H9 (cell line): ENCODE data around the gene PLSCR2. TPM values are rescaled to one million over a fixed set of nuclear protein-coding genes. Genes with fewer than 3 reads are reported as not detected.

Experiments
- DNase-seq: peaks from one replicate; pipeline ENCODE4 v3.0.0-alpha.2; 2017
- H2AFZ ChIP-seq: one replicate; pipeline ENCODE4 v1.6.1; 2013; ENCODE audit warnings: mild to moderate bottlenecking, low read length, control low read depth, moderate library complexity
- H2AK5ac ChIP-seq: 2 replicates; pipeline ENCODE4 v1.6.1; 2013; ENCODE audit warnings: low read length, control low read depth, mixed read lengths; ENCODE audit not compliant: insufficient read length
- H2BK120ac ChIP-seq: one replicate; pipeline ENCODE4 v1.6.1; 2013; ENCODE audit warnings: low read depth, mild to moderate bottlenecking, low read length, control low read depth, inconsistent platforms; ENCODE audit not compliant: poor library complexity, severe bottlenecking
- H2BK12ac ChIP-seq: 2 replicates; pipeline ENCODE4 v1.6.1; 2013; ENCODE audit warnings: low read length, control low read depth, mixed read lengths, low read depth; ENCODE audit not compliant: insufficient read length
- H2BK15ac ChIP-seq: 2 replicates; pipeline ENCODE4 v1.6.1; 2013; ENCODE audit warnings: low read depth, low read length, control low read depth
- H2BK20ac ChIP-seq: one replicate; pipeline ENCODE4 v1.6.1; 2013; ENCODE audit warnings: low read depth, mild to moderate bottlenecking, low read length, control low read depth, inconsistent platforms; ENCODE audit not compliant: poor library complexity, severe bottlenecking
- H2BK5ac ChIP-seq: 2 replicates; pipeline ENCODE4 v1.6.1; 2013; ENCODE audit warnings: low read length, control low read depth, mixed read lengths; ENCODE audit not compliant: insufficient read length
- H3K14ac ChIP-seq: 2 replicates; pipeline ENCODE4 v1.6.1; 2013; ENCODE audit warnings: low read length, control low read depth; ENCODE audit not compliant: insufficient read depth
- H3K18ac ChIP-seq: 2 replicates; pipeline ENCODE4 v1.6.1; 2013; ENCODE audit warnings: low read depth, mild to moderate bottlenecking, mixed read lengths, low read length, control low read depth; ENCODE audit not compliant: insufficient read length
- H3K23ac ChIP-seq: 2 replicates; pipeline ENCODE4 v1.6.1; 2013; ENCODE audit warnings: low read length, control low read depth, mixed read lengths, low read depth; ENCODE audit not compliant: insufficient read length
- H3K23me2 ChIP-seq: 2 replicates; pipeline ENCODE4 v1.6.1; 2013; ENCODE audit warnings: low read depth, mild to moderate bottlenecking, mixed read lengths, low read length, control low read depth; ENCODE audit not compliant: insufficient read length, poor library complexity, severe bottlenecking
- H3K27ac ChIP-seq: 2 replicates; pipeline ENCODE4 v1.5.1; 2013; ENCODE audit warnings: low read length, control low read depth, mixed read lengths, low read depth; ENCODE audit not compliant: insufficient read length
- H3K27me3 ChIP-seq: 2 replicates; pipeline ENCODE4 v1.6.1; 2013; ENCODE audit warnings: low read length, control low read depth, inconsistent platforms; ENCODE audit not compliant: insufficient read depth
- H3K4ac ChIP-seq: 2 replicates; pipeline ENCODE4 v1.6.1; 2013; ENCODE audit warnings: low read depth, mild to moderate bottlenecking, control low read depth, inconsistent platforms, low read length, moderate library complexity
- H3K4me1 ChIP-seq: 2 replicates; pipeline ENCODE4 v1.6.1; 2013; ENCODE audit warnings: low read length, control low read depth, inconsistent platforms; ENCODE audit not compliant: insufficient read depth
- H3K4me2 ChIP-seq: 2 replicates; pipeline ENCODE4 v1.6.1; 2013; ENCODE audit warnings: low read length, control low read depth, mixed read lengths; ENCODE audit not compliant: insufficient read length, insufficient read depth
- H3K56ac ChIP-seq: 2 replicates; pipeline ENCODE4 v1.6.1; 2013; ENCODE audit warnings: low read depth, mild to moderate bottlenecking, mixed read lengths, low read length, control low read depth; ENCODE audit not compliant: insufficient read length
- H3K79me1 ChIP-seq: 2 replicates; pipeline ENCODE4 v1.6.1; 2013; ENCODE audit warnings: low read depth, mild to moderate bottlenecking, moderate library complexity, low read length, control low read depth, inconsistent platforms; ENCODE audit not compliant: insufficient read depth, poor library complexity, severe bottlenecking
- H3K79me2 ChIP-seq: 2 replicates; pipeline ENCODE4 v1.6.1; 2013; ENCODE audit warnings: low read length, control low read depth, inconsistent platforms; ENCODE audit not compliant: insufficient read depth
- H3K9ac ChIP-seq: 2 replicates; pipeline ENCODE4 v1.6.1; 2013; ENCODE audit warnings: low read length, control low read depth, mixed read lengths; ENCODE audit not compliant: insufficient read length; ENCODE audit errors: extremely low read depth
- H3K9me3 ChIP-seq: one replicate; pipeline ENCODE4 v1.6.1; 2013; ENCODE audit warnings: low read depth, low read length, inconsistent platforms; ENCODE audit not compliant: control insufficient read depth
- H3T11ph ChIP-seq: one replicate; pipeline ENCODE4 v1.6.1; 2013; ENCODE audit warnings: mild to moderate bottlenecking, low read length, control low read depth, inconsistent platforms
- H4K20me1 ChIP-seq: one replicate; pipeline ENCODE4 v1.6.1; 2013; ENCODE audit not compliant: control insufficient read depth, insufficient read length, insufficient read depth
- H4K5ac ChIP-seq: 2 replicates; pipeline ENCODE4 v1.6.1; 2013; ENCODE audit warnings: low read depth, mild to moderate bottlenecking, mixed read lengths, low read length, control low read depth; ENCODE audit not compliant: insufficient read length
- H4K8ac ChIP-seq: replicated peaks from 2 replicates; pipeline ENCODE4 v1.6.1; 2013; ENCODE audit warnings: low read length, control low read depth, mixed read lengths, low read depth; ENCODE audit not compliant: insufficient read length
- H4K91ac ChIP-seq: 2 replicates; pipeline ENCODE4 v1.6.1; 2013; ENCODE audit warnings: low read depth, mild to moderate bottlenecking, moderate library complexity, mixed read lengths, low read length, control low read depth; ENCODE audit not compliant: insufficient read length
- H3K27ac Mint-ChIP-seq, 3 experiments: 2 replicates in 2 of 3; 3 replicates in 1 of 3; pipeline ENCODE4 v1.8.0; 2020 to 2021; ENCODE audit warnings: mixed read lengths in 3 of 3, mild to moderate bottlenecking in 1 of 3, moderate library complexity in 1 of 3
- H3K27me3 Mint-ChIP-seq: 2 replicates; pipeline ENCODE4 v1.8.0; 2021; ENCODE audit warnings: low read depth, mild to moderate bottlenecking, moderate library complexity, mixed read lengths
- H3K36me3 Mint-ChIP-seq, 3 experiments: 2 replicates in 2 of 3; 3 replicates in 1 of 3; pipeline ENCODE4 v1.8.0; 2020 to 2021; ENCODE audit warnings: low read depth in 3 of 3, mixed read lengths in 3 of 3; ENCODE audit not compliant: insufficient read depth in 1 of 3
- H3K4me1 Mint-ChIP-seq, 2 experiments: 2 replicates each; pipeline ENCODE4 v1.8.0; 2020; ENCODE audit warnings: mixed read lengths in 2 of 2
- H3K4me3 Mint-ChIP-seq, 2 experiments: 2 replicates in 1 of 2; 3 replicates in 1 of 2; pipeline ENCODE4 v1.8.0; 2020 to 2021; ENCODE audit warnings: mild to moderate bottlenecking in 2 of 2, mixed read lengths in 2 of 2, moderate library complexity in 1 of 2
- H3K9me3 Mint-ChIP-seq, 2 experiments: 2 replicates in 1 of 2; 3 replicates in 1 of 2; pipeline ENCODE4 v1.8.0; 2020; ENCODE audit warnings: mild to moderate bottlenecking in 2 of 2, mixed read lengths in 2 of 2, moderate library complexity in 1 of 2
- WGBS: extraction: QIAGEN DNeasy Blood & Tissue Kit; methylation state at CpG from one replicate; pipeline ENCODE4 v1.1.7; 2013; ENCODE audit warnings: missing lambda C conversion rate, low lambda C conversion rate, mixed read lengths; ENCODE audit not compliant: insufficient read length; ENCODE audit errors: extremely low coverage; 5-methylcytosine and 5-hydroxymethylcytosine counted together
- total RNA-seq: library from RNA; stranded (reverse); gene quantifications from 2 replicates; pipeline ENCODE4 v1.2.1, GENCODE V29; 2021
- TF ChIP-seq, protein P1 (sequence below): fragments of 200-600 bp; sonication (generic); conservative IDR thresholded peaks from 3 replicates; pipeline ENCODE4 v1.8.0; 2021; ENCODE audit warnings: antibody characterized with exemption, mild to moderate bottlenecking

The PLSCR2 gene
- total RNA-seq, 1 experiment from 2014 or later = not detected

DNA sequence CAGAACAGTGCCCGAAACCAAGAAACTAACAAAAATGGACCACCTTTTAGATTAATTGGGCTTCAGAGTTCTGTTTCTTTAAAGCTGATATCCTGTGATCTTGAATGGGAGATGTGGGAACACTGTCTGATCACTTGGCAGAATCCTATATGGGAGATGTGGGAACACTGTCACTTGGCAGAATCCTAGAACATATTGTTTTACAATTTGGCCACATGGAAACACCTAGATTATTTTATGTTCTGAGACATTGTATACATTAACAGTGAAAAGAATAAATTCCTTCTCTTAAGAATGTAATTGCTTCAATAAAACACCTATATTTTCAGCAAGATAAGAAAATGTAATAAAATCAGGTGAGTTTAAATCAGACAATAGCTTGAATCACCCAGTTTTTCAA lies 30.3 kb upstream of the PLSCR2 start:
- Histone ChIP-seq H3K23me2 (no peaks in the 10 kb centered on the region), H2BK15ac (no peak overlapping the region), H3K56ac (no peak overlapping the region), H3K79me1 (no peaks in the 10 kb centered on the region), H3K79me2 (no peaks in the 10 kb centered on the region), H3K18ac (no peak overlapping the region), H3K23ac (no peak overlapping the region), H3K27me3 (no peaks in the 10 kb centered on the region), H4K20me1 (no peaks in the 10 kb centered on the region), H3K4me2 (no peak overlapping the region), H3K4me1 (no peaks in the 10 kb centered on the region; the same call in 1 of the 2 replicates), H3K9ac (no peak overlapping the region), H2BK120ac (no peak overlapping the region), H2BK5ac (no peak overlapping the region), H2AFZ (no peak overlapping the region), H3K27ac (no peak overlapping the region), H3K14ac (no peak overlapping the region), H3T11ph (no peak overlapping the region), H2AK5ac (no peak overlapping the region), H2BK20ac (no peak overlapping the region), H3K4ac (no peak overlapping the region), H4K5ac (no peak overlapping the region), H2BK12ac (no peak overlapping the region), H4K8ac (no peak overlapping the region), H3K9me3 (no peaks in the 10 kb centered on the region), H4K91ac (no peak overlapping the region)
- Mint-ChIP-seq H3K27ac (no peak overlapping the region), H3K36me3 (peaks cover 0 to 13% (median 2%) of the 10 kb centered on the region in 3 experiments; a peak in 4 of 7 replicates), H3K9me3 (peaks cover 8 to 10% of the 10 kb centered on the region in 2 experiments; a peak in 3 of 5 replicates), H3K4me3 (no peak overlapping the region), H3K27me3 (no peaks in the 10 kb centered on the region), H3K4me1 (peaks cover 20 to 21% of the 10 kb centered on the region in 2 experiments)
- DNase-seq = no peak
- TF ChIP-seq, protein P1, sequence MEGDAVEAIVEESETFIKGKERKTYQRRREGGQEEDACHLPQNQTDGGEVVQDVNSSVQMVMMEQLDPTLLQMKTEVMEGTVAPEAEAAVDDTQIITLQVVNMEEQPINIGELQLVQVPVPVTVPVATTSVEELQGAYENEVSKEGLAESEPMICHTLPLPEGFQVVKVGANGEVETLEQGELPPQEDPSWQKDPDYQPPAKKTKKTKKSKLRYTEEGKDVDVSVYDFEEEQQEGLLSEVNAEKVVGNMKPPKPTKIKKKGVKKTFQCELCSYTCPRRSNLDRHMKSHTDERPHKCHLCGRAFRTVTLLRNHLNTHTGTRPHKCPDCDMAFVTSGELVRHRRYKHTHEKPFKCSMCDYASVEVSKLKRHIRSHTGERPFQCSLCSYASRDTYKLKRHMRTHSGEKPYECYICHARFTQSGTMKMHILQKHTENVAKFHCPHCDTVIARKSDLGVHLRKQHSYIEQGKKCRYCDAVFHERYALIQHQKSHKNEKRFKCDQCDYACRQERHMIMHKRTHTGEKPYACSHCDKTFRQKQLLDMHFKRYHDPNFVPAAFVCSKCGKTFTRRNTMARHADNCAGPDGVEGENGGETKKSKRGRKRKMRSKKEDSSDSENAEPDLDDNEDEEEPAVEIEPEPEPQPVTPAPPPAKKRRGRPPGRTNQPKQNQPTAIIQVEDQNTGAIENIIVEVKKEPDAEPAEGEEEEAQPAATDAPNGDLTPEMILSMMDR = no peak
- WGBS = no CpG with 5 or more reads among the region's 1 CpG
